Chondrocyte (in vitro differentiated cells): ENCODE measurements around the gene ABCA13. TPM values are rescaled to one million over a fixed set of nuclear protein-coding genes. Genes with fewer than 3 reads are reported as not detected.

ENCODE experiments used
- DNase-seq: peaks from one replicate; pipeline ENCODE4 v3.0.0; 2021; ENCODE audit warnings: mixed read lengths, low spot score
- H3K27ac Mint-ChIP-seq: one replicate; pipeline ENCODE4 v1.8.0; 2021; ENCODE audit warnings: mild to moderate bottlenecking, moderate library complexity, mixed read lengths; ENCODE audit not compliant: unreplicated experiment
- H3K27me3 Mint-ChIP-seq: 2 replicates; pipeline ENCODE4 v1.8.0; 2021; ENCODE audit warnings: low read depth, mixed read lengths
- H3K36me3 Mint-ChIP-seq: 2 replicates; pipeline ENCODE4 v1.8.0; 2021; ENCODE audit warnings: low read depth, mixed read lengths
- H3K4me1 Mint-ChIP-seq: 2 replicates; pipeline ENCODE4 v1.8.0; 2021; ENCODE audit warnings: low read depth, mild to moderate bottlenecking, mixed read lengths
- H3K4me3 Mint-ChIP-seq: one replicate; pipeline ENCODE4 v1.8.0; 2021; ENCODE audit warnings: mild to moderate bottlenecking, moderate library complexity, mixed read lengths; ENCODE audit not compliant: unreplicated experiment
- H3K9me3 Mint-ChIP-seq: 2 replicates; pipeline ENCODE4 v1.8.0; 2021; ENCODE audit warnings: low read depth, mixed read lengths
- CTCF ChIP-seq: fragments of 200-600 bp; sonication (generic); IDR thresholded peaks from 2 replicates; pipeline ENCODE4 v1.5.0; 2021; ENCODE audit warnings: antibody characterized with exemption, mild to moderate bottlenecking, moderate library complexity
- total RNA-seq: library from RNA; stranded (reverse); gene quantifications from 3 replicates; pipeline ENCODE4 v1.2.1, GENCODE V29; 2021

ABCA13 gene
- total RNA-seq, 1 donor from 2014 or later = 0.07 TPM

- Mint-ChIP-seq H3K27ac (no peak overlapping the region), H3K9me3 (peaks cover 7% of the 10 kb centered on the region), H3K36me3 (no peaks in the 10 kb centered on the region), H3K4me3 (no peak overlapping the region), H3K27me3 (peaks cover 4% of the 10 kb centered on the region), H3K4me1 (no peaks in the 10 kb centered on the region)
- no peak for DNase-seq
- no peak for TF ChIP-seq CTCF
These were observed 90.4 kb downstream of the ABCA13 start for GRCh38 chr7:48261696-48262095.

- Mint-ChIP-seq H3K27me3 (peaks cover 4% of the 10 kb centered on the region), H3K36me3 (no peaks in the 10 kb centered on the region), H3K4me1 (no peaks in the 10 kb centered on the region), H3K27ac (no peak overlapping the region), H3K9me3 (no peaks in the 10 kb centered on the region), H3K4me3 (no peak overlapping the region)
- TF ChIP-seq CTCF = no peak
- DNase-seq = no peak
These were observed 91.5 kb downstream of the ABCA13 start for GRCh38 chr7:48262606-48263310.

- no peak for TF ChIP-seq CTCF
- Mint-ChIP-seq H3K27ac (no peak overlapping the region), H3K9me3 (no peaks in the 10 kb centered on the region), H3K4me3 (no peak overlapping the region), H3K27me3 (peaks cover 4% of the 10 kb centered on the region), H3K36me3 (no peaks in the 10 kb centered on the region), H3K4me1 (no peaks in the 10 kb centered on the region)
- no peak for DNase-seq
These were observed 92.0 kb downstream of the ABCA13 start for GRCh38 chr7:48263311-48263650.

GRCh38 chr7:48269066-48269465 is 97.8 kb downstream of the ABCA13 start:
- TF ChIP-seq CTCF = no peak
- H3K27me3 Mint-ChIP-seq = peaks cover 2% of the 10 kb centered on the region
- no peak overlapping the region for H3K4me3 Mint-ChIP-seq
- no peak for DNase-seq
- H3K27ac Mint-ChIP-seq = no peak overlapping the region
- H3K36me3 Mint-ChIP-seq = no peaks in the 10 kb centered on the region
- H3K9me3 Mint-ChIP-seq = no peaks in the 10 kb centered on the region
- no peaks in the 10 kb centered on the region for H3K4me1 Mint-ChIP-seq

GRCh38 chr7:48274662-48275061 is 103.4 kb downstream of the ABCA13 start:
- H3K4me3 Mint-ChIP-seq = no peak overlapping the region
- TF ChIP-seq CTCF = no peak
- DNase-seq = no peak
- no peaks in the 10 kb centered on the region for H3K27me3 Mint-ChIP-seq
- H3K9me3 Mint-ChIP-seq = no peaks in the 10 kb centered on the region
- peaks cover 3% of the 10 kb centered on the region for H3K4me1 Mint-ChIP-seq
- no peaks in the 10 kb centered on the region for H3K36me3 Mint-ChIP-seq
- no peak overlapping the region for H3K27ac Mint-ChIP-seq
